Heart right ventricle (tissue), 12 donors: Measurements from ENCODE around the gene SPECC1. TPM values are rescaled to one million over a fixed set of nuclear protein-coding genes. Genes with fewer than 3 reads are reported as not detected.

Source experiments
- polyA plus RNA-seq, 2 donors: library from polyadenylated mRNA; stranded (reverse); fragments of 200-250 nt; gene quantifications; one replicate each; pipeline ENCODE4 v1.2.3, GENCODE V29; 2013
- total RNA-seq, 10 donors: library from RNA; stranded (reverse); fragmentation: NEBNext Ultra II Directional in 3 of 10; extraction: Animal tissue kit (Norgen Biotek cat#: 25700) in 3 of 10; gene quantifications; one replicate each; pipeline versions ENCODE4 v1.2.1 to v1.2.4, GENCODE V29; 2021 to 2023
- donor health status: ischemic (EF 13 %, LVEDD 7.1; RV severe dilation, severe dysfunction).
- donor health status: healthy with polysubstance abuse.
- donor health status: DM: no; HTN: yes; CAD: no.
- donor health status: DM: no; HTN: no; CAD: no.
- donor health status: ischemic (EF 25% LVEDD 6.9; RV normal size, moderate dysfunction).
- donor health status: ischemic (EF 25% LVEDD 5.7; RV mildly dilated, moderate dysfunction).
- donor health status: healthy.
- donor health status: nonischemic (EF 11% LVEDD 7.7; RV severe dilation, severe dysfunction).
- donor health status: DM: yes; HTN: yes; CAD: no.
- donor health status: PGD.
- donor health status: ischemic (EF 29% LVEDD 5.4; RV normal size, mild dysfunction).
- donor health status: nonischemic (EF 23%, LVEDD 6.1; RV moderate dilation, normal function).

The SPECC1 gene
- total and polyA plus RNA-seq, 12 donors = 2.9 to 15.2 (median 8.5) TPM

Other genes with a start within 250 kb of the SPECC1 start
- 10 to 100 TPM; 12.0 to 23.7 (median 18.0) TPM for gene ULK2, start 141.4 kb upstream of the SPECC1 start, total RNA-seq
- 1 to 10 TPM; 2.9 to 5.9 TPM for gene ULK2, start 141.4 kb upstream of the SPECC1 start, polyA plus RNA-seq
- gene AKAP10, start 31.5 kb upstream of the SPECC1 start, total RNA-seq = 10 to 100 TPM; 12.2 to 17.0 (median 14.2) TPM
- 1 to 10 TPM; 3.7 to 8.0 TPM for gene AKAP10, start 31.5 kb upstream of the SPECC1 start, polyA plus RNA-seq